WERI-Rb-1 (cell line): Measurements from ENCODE around the gene COQ8B.

Experiments
- DNase-seq: peaks from one replicate; pipeline ENCODE4 v3.0.0-alpha.2; 2020
- H3K27ac ChIP-seq: fragments of 250-450 bp; sonication (Bioruptor Pico); 2 replicates; pipeline ENCODE4 v1.5.1; 2020; ENCODE audit warnings: mild to moderate bottlenecking, moderate library complexity
- H3K27me3 ChIP-seq: fragments of 250-450 bp; sonication (Bioruptor Pico); 2 replicates; pipeline ENCODE4 v1.5.1; 2021; ENCODE audit warnings: mild to moderate bottlenecking, low read depth, moderate library complexity; ENCODE audit not compliant: insufficient read depth, severe bottlenecking
- H3K36me3 ChIP-seq: fragments of 250-450 bp; sonication (Bioruptor Pico); 2 replicates; pipeline ENCODE4 v1.5.1; 2020; ENCODE audit warnings: mild to moderate bottlenecking, moderate library complexity
- H3K4me3 ChIP-seq: 2 replicates; pipeline ENCODE4 v1.5.1; 2011; ENCODE audit warnings: low read depth, mild to moderate bottlenecking, control low read depth, low read length
- H3K9me3 ChIP-seq: fragments of 250-450 bp; sonication (Bioruptor Pico); 2 replicates; pipeline ENCODE4 v1.5.1; 2021; ENCODE audit warnings: mild to moderate bottlenecking, moderate library complexity; ENCODE audit not compliant: severe bottlenecking
- TF ChIP-seq, protein P1 (sequence below): IDR thresholded peaks from 2 replicates; pipeline ENCODE4 v1.5.1; 2011; ENCODE audit warnings: low read depth, mild to moderate bottlenecking, control low read depth, inconsistent platforms, low read length

COQ8B gene

DNA sequence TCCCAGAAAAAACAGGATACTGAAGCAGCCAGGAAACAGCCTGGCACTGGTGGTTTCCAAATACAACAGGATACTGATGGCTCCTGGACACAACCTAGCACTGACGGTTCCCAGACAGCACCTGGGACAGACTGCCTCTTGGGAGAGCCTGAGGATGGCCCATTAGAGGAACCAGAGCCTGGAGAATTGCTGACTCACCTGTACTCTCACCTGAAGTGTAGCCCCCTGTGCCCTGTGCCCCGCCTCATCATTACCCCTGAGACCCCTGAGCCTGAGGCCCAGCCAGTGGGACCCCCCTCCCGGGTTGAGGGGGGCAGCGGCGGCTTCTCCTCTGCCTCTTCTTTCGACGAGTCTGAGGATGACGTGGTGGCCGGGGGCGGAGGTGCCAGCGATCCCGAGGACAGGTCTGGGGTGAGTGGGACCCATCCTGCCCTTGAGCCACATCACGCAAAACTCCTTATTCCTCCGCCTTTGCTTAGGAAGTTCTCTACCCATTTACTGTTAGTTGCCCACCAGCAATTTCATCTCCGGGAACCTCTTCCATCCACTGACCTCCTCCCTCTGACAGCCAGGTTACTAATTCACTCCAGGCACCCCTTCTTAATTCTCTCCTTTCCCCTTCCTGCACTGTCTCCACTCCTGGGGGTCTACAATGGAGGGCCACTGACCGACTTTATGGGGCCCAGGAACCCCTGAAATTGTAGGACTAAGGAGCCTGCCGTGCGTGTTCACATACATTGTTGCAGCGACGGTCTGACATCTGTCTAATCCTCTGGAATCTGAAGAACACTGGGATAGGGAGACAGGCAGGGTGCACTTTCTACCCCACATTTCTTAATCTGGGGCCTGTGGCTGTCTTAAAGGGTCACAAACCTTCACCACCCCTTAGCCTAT is 1.4 kb upstream of the COQ8B start:
- TF ChIP-seq, protein P1, sequence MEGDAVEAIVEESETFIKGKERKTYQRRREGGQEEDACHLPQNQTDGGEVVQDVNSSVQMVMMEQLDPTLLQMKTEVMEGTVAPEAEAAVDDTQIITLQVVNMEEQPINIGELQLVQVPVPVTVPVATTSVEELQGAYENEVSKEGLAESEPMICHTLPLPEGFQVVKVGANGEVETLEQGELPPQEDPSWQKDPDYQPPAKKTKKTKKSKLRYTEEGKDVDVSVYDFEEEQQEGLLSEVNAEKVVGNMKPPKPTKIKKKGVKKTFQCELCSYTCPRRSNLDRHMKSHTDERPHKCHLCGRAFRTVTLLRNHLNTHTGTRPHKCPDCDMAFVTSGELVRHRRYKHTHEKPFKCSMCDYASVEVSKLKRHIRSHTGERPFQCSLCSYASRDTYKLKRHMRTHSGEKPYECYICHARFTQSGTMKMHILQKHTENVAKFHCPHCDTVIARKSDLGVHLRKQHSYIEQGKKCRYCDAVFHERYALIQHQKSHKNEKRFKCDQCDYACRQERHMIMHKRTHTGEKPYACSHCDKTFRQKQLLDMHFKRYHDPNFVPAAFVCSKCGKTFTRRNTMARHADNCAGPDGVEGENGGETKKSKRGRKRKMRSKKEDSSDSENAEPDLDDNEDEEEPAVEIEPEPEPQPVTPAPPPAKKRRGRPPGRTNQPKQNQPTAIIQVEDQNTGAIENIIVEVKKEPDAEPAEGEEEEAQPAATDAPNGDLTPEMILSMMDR = no peak
- Histone ChIP-seq H3K9me3 (no peaks in the 10 kb centered on the region), H3K4me3 (peak overlapping the region; percentile 88), H3K27ac (peak overlapping the region; percentile 85), H3K36me3 (peaks cover 6% of the 10 kb centered on the region), H3K27me3 (no peaks in the 10 kb centered on the region)
- DNase-seq = peak; percentile 21

DNA sequence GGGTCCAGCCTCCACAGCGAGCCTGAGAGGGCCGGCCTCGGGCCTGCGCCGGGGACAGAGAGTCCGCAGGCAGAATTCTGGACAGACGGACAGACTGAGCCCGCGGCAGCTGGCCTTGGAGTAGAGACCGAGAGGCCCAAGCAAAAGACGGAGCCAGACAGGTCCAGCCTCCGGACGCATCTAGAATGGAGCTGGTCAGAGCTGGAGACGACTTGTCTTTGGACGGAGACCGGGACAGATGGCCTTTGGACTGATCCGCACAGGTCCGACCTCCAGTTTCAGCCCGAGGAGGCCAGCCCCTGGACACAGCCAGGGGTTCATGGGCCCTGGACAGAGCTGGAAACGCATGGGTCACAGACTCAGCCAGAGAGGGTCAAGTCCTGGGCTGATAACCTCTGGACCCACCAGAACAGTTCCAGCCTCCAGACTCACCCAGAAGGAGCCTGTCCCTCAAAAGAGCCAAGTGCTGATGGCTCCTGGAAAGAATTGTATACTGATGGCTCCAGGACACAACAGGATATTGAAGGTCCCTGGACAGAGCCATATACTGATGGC is 716 bp upstream of the COQ8B start:
- Histone ChIP-seq H3K27ac (peak overlapping the region; percentile 85), H3K27me3 (no peaks in the 10 kb centered on the region), H3K4me3 (peak overlapping the region; percentile 88), H3K36me3 (peaks cover 7% of the 10 kb centered on the region; the same call in 1 of the 2 replicates), H3K9me3 (no peaks in the 10 kb centered on the region)
- TF ChIP-seq, protein P1 = no peak
- peak; percentile 40 for DNase-seq

DNA sequence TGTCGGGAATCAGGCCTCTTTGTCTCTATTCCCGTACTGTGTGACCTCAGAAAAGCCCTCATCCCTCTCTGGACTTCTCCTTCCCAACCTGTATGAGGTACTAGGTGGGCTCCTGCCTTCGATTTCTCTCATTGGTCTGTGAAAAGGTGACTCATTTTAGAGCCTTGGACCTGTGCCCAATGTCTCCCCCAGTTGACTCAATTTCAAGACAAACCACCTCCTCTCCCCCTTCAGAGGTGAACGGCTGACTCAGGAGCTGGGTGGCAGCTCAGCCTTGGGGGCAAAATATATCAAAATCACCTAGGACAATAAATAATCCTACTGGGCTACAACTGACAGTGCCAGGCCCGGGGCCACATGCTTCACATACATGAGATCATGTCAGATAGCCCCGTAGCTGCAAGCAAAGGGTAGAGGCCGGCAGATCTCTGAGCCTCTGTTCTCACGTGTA is 630 bp downstream of the COQ8B start:
- no peak for DNase-seq

DNA sequence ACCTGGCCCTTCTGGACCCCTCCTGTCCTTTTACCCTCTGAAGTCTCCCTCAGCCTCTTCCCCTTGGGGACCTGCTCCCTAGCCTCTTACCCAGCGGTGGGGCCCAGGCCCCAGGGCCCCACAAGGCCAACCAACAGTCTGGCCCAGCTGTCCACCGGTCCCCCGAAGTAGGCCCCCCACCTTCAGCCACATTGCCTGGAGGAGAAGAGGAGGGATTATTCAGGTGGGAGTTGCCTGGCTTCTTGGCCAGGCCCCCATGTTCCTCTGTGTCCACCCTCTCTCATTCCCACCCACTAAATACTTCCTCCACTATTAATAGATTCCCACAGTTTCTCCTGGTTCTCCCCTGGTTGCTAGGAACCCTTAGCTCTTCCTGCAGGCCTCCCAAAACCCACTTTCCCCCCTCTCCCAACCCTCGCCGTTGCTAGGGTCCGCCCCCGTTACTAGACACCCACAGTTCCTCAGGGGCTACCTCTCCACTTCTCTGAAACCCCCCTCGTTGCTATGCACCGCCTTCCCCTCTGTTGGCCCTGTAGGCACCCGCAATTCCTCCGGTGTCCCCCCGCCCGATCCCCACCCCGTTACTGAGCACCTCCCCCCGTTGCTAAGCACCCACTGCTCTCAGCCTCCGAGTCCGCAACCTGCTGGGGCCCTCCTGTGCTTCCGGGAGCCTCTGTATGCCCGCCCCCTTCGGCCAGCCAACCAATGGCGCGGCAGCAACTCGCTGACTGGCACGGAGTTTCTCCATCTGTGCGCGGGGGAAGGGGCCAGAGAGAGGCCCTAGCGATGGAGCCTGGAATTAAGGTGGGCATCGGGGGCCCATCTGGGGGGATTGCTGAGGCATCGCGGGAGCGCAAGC is 2.0 kb downstream of the COQ8B start:
- Histone ChIP-seq H3K27me3 (no peaks in the 10 kb centered on the region), H3K9me3 (no peaks in the 10 kb centered on the region), H3K36me3 (peaks cover 16% of the 10 kb centered on the region), H3K27ac (peak overlapping the region; percentile 85), H3K4me3 (peak overlapping the region; percentile 88)
- TF ChIP-seq, protein P1 = no peak
- peak; percentile 96 for DNase-seq

More for the DNA sequence above, 630 bp downstream of the COQ8B start:
- Histone ChIP-seq H3K9me3 (no peaks in the 10 kb centered on the region), H3K4me3 (peak overlapping the region; percentile 88), H3K27ac (peak overlapping the region; percentile 85), H3K36me3 (peaks cover 8% of the 10 kb centered on the region; the same call in 1 of the 2 replicates), H3K27me3 (no peaks in the 10 kb centered on the region)
- TF ChIP-seq, protein P1 = no peak

DNA sequence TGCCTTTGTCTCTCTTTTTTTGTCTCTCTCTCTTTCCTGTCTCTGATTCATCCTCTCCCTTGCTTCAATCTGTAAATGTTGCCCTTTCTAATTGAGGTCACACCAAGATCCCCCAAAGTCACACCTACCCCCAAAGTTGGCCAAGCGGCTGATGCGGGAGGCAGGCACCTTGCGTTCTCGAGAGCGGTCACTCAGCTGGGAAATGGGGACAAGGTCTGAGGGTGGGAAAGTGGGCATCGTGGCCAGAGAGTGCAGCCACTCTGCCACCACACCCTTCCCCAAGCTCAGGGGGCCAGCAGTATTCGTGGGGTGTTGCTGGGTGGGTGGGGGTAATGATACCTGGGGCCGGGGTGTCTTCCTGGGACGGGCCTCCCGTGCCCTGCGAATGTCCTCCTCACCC is 2.7 kb downstream of the COQ8B start:
- TF ChIP-seq, protein P1 = no peak
- H3K9me3 ChIP-seq = no peaks in the 10 kb centered on the region
- H3K27ac ChIP-seq = no peak overlapping the region
- H3K27me3 ChIP-seq = no peaks in the 10 kb centered on the region
- DNase-seq = no peak
- H3K4me3 ChIP-seq = no peak overlapping the region; the same call in 1 of the 2 replicates
- H3K36me3 ChIP-seq = peaks cover 21% of the 10 kb centered on the region
